Uterus (tissue), 4 donors: ENCODE data around the gene STK36. TPM values are rescaled to one million over a fixed set of nuclear protein-coding genes. Genes with fewer than 3 reads are reported as not detected.

ENCODE experiments used
- DNase-seq, 2 donors: peaks; one replicate each; pipeline ENCODE4 v3.0.0-alpha.2; 2019 to 2020
- H3K27ac ChIP-seq, 2 donors: fragments of 200-600 bp; sonication (generic); 1 replicate in 1 of 2; 2 replicates in 1 of 2; pipeline ENCODE4 v1.5.1; 2016 to 2018
- H3K27me3 ChIP-seq, 2 donors: fragments of 200-600 bp; sonication (generic); one replicate each; pipeline ENCODE4 v1.5.1; 2018 to 2019; ENCODE audit warnings: control low read depth in 1 of 2
- H3K36me3 ChIP-seq, 2 donors: fragments of 200-600 bp; sonication (generic); one replicate each; pipeline ENCODE4 v1.5.1; 2019; ENCODE audit warnings: control low read depth in 1 of 2
- H3K4me1 ChIP-seq, 2 donors: fragments of 200-600 bp; sonication (generic); one replicate each; pipeline ENCODE4 v1.5.1; 2018 to 2019; ENCODE audit warnings: control low read depth in 1 of 2
- H3K4me3 ChIP-seq, 2 donors: fragments of 200-600 bp; sonication (generic); 1 replicate in 1 of 2; 2 replicates in 1 of 2; pipeline ENCODE4 v1.5.1; 2018 to 2019; ENCODE audit warnings: mild to moderate bottlenecking in 1 of 2
- H3K9me3 ChIP-seq, 2 donors: fragments of 200-600 bp; sonication (generic); one replicate each; pipeline ENCODE4 v1.5.1; 2019; ENCODE audit warnings: control low read depth in 1 of 2
- POLR2A ChIP-seq, 2 donors: fragments of 450-650 bp; IDR thresholded peaks; one replicate each; pipeline ENCODE4 v1.6.1; 2016; ENCODE audit warnings: antibody characterized with exemption in 2 of 2, mild to moderate bottlenecking in 1 of 2, moderate library complexity in 1 of 2
- intact Hi-C: fragments of 100-400 bp; cut with DNase I; formaldehyde crosslinking; loops from one replicate; pipeline ENCODE4 v1.15.1; 2023; ENCODE audit warnings: low total_unique reads
- total RNA-seq, 4 donors: library from RNA; depleted of rRNA in 3 of 4; stranded (reverse); fragments of >200 nt in 3 of 4; gene quantifications; one replicate each; pipeline versions ENCODE4 v1.1.0 to v1.2.4, GENCODE V29; 2014 to 2023
- TF ChIP-seq, protein P1 (sequence below), 4 experiments: fragments of 200-600 bp in 2 of 4; fragments of 450-650 bp in 2 of 4; sonication (generic) in 2 of 4; IDR thresholded peaks; one replicate each; pipeline ENCODE4 v1.5.1; 2016 to 2019; ENCODE audit warnings: antibody characterized with exemption in 4 of 4, mild to moderate bottlenecking in 2 of 4, moderate library complexity in 1 of 4
- donor health status: DM: yes; HTN: yes; CAD: no.

The STK36 gene
- total RNA-seq, 4 donors from 2014 or later: 7.4 to 52.1 (median 45.5) TPM

DNA sequence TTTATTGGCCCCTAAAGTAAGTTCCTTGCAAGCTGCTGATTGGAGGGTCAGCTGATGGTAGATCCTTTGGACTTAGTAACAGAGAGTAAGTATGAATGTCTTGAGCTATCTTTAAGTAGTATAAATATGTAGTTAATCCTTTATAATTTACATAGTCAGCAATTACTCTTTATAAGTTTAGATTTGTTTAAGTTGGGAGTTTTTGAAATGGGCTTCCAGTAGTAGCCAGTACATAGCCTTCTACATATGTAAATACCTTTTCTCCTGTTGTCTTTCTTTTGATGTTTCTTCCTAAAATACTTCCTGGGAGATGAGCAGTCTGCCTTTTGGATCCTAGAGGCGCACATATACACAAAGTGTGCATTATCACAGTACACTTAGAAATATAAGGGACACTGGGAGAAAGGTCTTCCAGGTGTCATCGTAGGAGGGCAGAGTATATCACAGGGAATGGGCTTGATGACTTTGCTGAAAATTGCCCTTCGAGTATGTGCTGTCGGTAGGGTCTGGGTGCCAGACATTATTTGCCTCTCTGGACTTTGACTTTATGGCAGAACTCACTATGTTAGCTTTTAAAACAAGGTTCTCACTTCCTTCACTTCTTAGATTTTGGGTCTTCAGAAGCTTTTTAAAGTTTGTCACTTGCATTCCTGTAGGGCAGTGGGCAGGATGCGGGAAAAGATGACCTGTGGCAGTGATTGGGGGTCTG is 60.3 kb downstream of the STK36 start:
- Histone ChIP-seq H3K4me3 (no peak overlapping the region), H3K4me1 (peaks cover 0 to 7% of the 10 kb centered on the region in 2 donors), H3K36me3 (no peaks in the 10 kb centered on the region), H3K9me3 (no peaks in the 10 kb centered on the region), H3K27ac (peak overlapping the region; percentile 53 to 67), H3K27me3 (no peaks in the 10 kb centered on the region)
- no peak for TF ChIP-seq POLR2A (IDR thresholded peaks at IDR 0.05)
- TF ChIP-seq, protein P1, sequence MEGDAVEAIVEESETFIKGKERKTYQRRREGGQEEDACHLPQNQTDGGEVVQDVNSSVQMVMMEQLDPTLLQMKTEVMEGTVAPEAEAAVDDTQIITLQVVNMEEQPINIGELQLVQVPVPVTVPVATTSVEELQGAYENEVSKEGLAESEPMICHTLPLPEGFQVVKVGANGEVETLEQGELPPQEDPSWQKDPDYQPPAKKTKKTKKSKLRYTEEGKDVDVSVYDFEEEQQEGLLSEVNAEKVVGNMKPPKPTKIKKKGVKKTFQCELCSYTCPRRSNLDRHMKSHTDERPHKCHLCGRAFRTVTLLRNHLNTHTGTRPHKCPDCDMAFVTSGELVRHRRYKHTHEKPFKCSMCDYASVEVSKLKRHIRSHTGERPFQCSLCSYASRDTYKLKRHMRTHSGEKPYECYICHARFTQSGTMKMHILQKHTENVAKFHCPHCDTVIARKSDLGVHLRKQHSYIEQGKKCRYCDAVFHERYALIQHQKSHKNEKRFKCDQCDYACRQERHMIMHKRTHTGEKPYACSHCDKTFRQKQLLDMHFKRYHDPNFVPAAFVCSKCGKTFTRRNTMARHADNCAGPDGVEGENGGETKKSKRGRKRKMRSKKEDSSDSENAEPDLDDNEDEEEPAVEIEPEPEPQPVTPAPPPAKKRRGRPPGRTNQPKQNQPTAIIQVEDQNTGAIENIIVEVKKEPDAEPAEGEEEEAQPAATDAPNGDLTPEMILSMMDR (IDR thresholded peaks at IDR 0.05): no peak
- no peak for DNase-seq
- intact Hi-C loops: no loop called here

DNA sequence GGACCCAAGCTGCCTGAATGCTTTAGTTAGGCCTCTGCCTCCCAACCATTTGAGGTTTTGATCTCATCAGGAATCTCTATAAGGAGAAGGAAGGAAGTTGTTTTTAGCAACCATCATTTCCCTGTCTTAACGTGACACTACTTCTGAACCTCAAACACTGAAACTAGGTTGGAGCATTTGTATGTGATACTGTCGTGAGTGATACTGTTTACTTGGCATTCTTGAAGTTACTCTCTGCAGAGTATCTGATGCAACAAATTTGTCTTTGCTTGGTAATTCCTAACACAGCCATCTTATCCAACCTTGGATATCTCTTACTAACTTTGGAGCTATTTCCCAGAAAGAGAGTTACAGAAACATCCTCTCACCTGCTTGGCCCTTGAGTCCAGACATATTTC is 60.9 kb downstream of the STK36 start:
- Histone ChIP-seq H3K36me3 (no peaks in the 10 kb centered on the region), H3K27me3 (no peaks in the 10 kb centered on the region), H3K27ac (no peak overlapping the region), H3K9me3 (no peaks in the 10 kb centered on the region), H3K4me3 (no peak overlapping the region), H3K4me1 (peaks cover 0 to 7% of the 10 kb centered on the region in 2 donors)
- DNase-seq: no peak
- TF ChIP-seq, protein P1 (IDR thresholded peaks at IDR 0.05): no peak
- no peak for TF ChIP-seq POLR2A (IDR thresholded peaks at IDR 0.05)
- intact Hi-C loops: no loop called here

DNA sequence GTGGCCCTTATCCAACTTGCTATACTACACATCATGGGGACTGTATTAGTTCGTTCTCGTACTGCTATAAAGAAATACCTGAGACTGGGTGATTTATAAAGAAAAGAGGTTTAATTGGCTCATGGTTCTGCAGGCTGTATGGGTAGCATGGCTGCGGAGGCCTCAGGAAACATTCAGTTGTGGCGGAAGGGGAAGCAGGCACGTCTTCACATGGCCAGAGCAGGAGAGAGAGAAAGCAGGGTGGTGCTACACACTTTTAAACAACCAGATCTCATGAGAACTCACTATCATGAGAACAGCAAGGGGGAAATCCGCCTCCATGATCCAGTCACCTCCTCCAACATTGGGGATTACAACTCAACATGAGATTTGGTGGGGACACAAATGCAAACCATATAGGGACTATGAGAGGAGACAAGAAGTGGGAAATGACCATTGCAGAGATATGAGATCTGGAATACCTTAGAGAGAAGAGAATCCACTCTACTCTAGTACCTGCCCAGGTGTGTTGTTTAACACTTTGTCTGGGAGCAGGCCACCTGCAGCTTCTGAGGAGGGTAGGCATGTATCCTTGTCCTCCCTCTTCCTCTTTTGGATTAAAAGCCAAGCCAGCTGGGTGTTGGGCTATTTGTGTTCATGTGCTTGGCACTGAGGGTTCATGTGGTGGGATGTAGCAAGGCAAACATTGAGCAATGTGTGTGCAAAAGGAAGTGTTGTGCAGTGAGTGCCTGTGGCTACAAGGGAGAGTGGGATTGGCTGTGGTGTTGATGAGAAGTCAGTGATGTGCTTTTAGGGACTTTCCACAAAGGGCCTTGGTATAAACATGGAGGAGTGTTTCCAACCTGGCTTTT is 61.5 kb downstream of the STK36 start:
- no peak overlapping the region for H3K27ac ChIP-seq
- intact Hi-C loops: no loop called here

DNA sequence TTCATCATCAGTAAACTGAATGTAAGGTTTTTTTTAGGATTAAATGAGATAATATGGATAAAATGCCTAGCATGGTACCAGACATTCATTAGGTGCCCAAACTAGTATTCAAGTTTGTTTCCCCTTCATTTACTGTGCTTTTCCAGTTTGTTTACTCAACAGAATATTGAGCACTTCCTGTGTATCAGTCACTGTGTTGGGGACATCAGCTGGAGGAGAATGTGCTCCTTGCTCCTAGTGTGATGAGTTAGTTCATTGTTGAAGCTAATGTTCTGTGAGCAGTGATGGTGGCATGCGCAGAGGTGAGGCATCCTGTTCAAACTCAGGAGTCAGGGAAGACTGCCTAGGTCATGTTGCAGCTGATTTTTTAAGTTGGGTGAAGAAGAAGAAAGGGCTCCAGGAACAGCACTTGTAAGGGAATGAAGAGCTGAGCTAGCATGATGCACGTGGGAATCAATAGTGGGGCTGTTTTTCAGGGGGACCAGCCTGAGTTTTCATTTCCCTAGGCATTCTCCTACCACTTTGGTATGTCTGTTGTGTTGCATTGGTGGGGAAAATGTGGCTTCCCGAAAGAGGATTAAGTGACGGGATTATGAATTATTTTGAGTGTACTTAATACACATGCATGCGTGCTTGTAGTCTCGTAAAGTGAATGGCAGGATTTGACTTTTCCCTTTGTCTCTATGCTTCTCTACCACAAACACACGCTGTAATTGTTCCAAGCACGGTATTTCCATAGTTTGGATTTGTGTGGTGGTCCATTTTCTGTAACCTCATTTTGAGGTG is 62.5 kb downstream of the STK36 start:
- Histone ChIP-seq H3K4me3 (no peak overlapping the region), H3K4me1 (peaks cover 0 to 7% of the 10 kb centered on the region in 2 donors), H3K27me3 (no peaks in the 10 kb centered on the region), H3K36me3 (no peaks in the 10 kb centered on the region), H3K27ac (no peak overlapping the region), H3K9me3 (no peaks in the 10 kb centered on the region)
- no peak for TF ChIP-seq POLR2A (IDR thresholded peaks at IDR 0.05)
- TF ChIP-seq, protein P1 (IDR thresholded peaks at IDR 0.05): no peak
- DNase-seq: no peak
- intact Hi-C loops: no loop called here

More for the DNA sequence above, 61.5 kb downstream of the STK36 start:
- H3K27me3 ChIP-seq: no peaks in the 10 kb centered on the region
- H3K36me3 ChIP-seq: no peaks in the 10 kb centered on the region
- H3K4me1 ChIP-seq: peaks cover 0 to 7% of the 10 kb centered on the region in 2 donors
- H3K9me3 ChIP-seq: no peaks in the 10 kb centered on the region
- TF ChIP-seq POLR2A (IDR thresholded peaks at IDR 0.05): no peak
- TF ChIP-seq, protein P1 (IDR thresholded peaks at IDR 0.05): no peak
- no peak for DNase-seq
- H3K4me3 ChIP-seq: no peak overlapping the region
